GM12873 (cell line): ENCODE results near the gene GJA8.
"Not testable (repeated sequence)": the region's sequence is repeated elsewhere in the genome, so short reads cannot be mapped to it uniquely, and the experiment has no call there.

Source experiments
- CTCF ChIP-seq: IDR thresholded peaks from 2 replicates; pipeline ENCODE4 v1.5.1; 2012; ENCODE audit warnings: low read depth, mild to moderate bottlenecking, moderate library complexity, low read length, control low read depth; ENCODE audit not compliant: insufficient read depth; ENCODE audit errors: missing control alignments

Gene GJA8

DNA sequence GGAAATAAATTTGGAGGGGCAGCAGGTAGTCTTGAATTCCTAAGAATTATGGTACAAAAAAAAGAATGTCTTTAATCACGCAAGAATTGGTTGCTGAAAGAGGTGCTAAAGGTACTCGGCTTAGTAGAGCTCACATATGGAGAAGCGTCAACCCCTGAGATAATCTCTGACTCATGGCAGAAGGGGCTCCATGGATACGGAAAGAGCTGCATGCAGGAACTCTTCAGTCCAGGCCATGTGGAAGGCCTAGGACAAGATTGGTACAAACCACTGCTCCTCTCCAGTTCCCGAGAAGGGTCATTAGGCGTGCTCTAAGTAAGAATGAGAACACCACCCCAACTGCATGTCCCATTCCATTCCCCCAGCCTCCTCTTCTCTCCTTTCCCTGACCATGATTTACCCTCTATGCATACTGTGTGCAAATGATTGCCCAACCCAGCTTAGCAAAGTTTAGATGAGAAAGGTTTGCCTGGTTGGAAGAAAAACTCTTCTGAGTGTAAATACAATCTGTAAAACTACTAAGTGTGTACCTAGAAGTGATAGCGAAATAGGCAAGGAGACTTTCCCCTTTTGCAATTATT, 10.9 kb downstream of the GJA8 start:
- TF ChIP-seq CTCF, result no peak

- no peak for TF ChIP-seq CTCF
These were observed 17.3 kb downstream of the GJA8 start for GRCh38 chr1:147919896-147920295.

GRCh38 chr1:147924813-147925212, 22.2 kb downstream of the GJA8 start:
- TF ChIP-seq CTCF, result no peak

GRCh38 chr1:147928236-147929132, 25.9 kb downstream of the GJA8 start, which contains the start of gene GPR89B:
GPR89B (plus strand) TSS chr1:147928420; CDS start chr1:147928537, 117 bp downstream.
- TF ChIP-seq CTCF, result not testable (repeated sequence)
